Activated T-cell treated with anti-CD3 and anti-CD28 coated beads, Interleukin-2, amount 50 U/mL, for 72 hours (primary cell): ENCODE measurements around the gene PCLO. TPM values are rescaled to one million over a fixed set of nuclear protein-coding genes. Genes with fewer than 3 reads are reported as not detected.

Source experiments
- ATAC-seq, 2 donors: fragments of 150-1000 bp; cut with Tn5 transposase; replicated peaks in 1 of 2; 2 replicates each; pipeline ENCODE4 v1.10.0; 2021; ENCODE audit warnings: moderate library complexity in 2 of 2, mild to moderate bottlenecking in 1 of 2
- DNase-seq, 2 donors: peaks; one replicate each; pipeline ENCODE4 v3.0.0; 2021 to 2022; ENCODE audit warnings: mixed read lengths in 1 of 2
- H3K27ac Mint-ChIP-seq: one replicate; pipeline ENCODE4 v1.8.0; 2022; ENCODE audit warnings: mild to moderate bottlenecking, moderate library complexity, mixed read lengths
- H3K27me3 Mint-ChIP-seq: one replicate; pipeline ENCODE4 v1.8.0; 2022; ENCODE audit warnings: low read depth, mixed read lengths
- H3K36me3 Mint-ChIP-seq, 2 donors: one replicate each; pipeline ENCODE4 v1.8.0; 2022; ENCODE audit warnings: mixed read lengths in 2 of 2, mild to moderate bottlenecking in 1 of 2; ENCODE audit not compliant: insufficient read depth in 2 of 2
- H3K4me1 Mint-ChIP-seq: one replicate; pipeline ENCODE4 v1.8.0; 2022; ENCODE audit warnings: low read depth, mixed read lengths
- H3K4me3 Mint-ChIP-seq, 2 donors: one replicate each; pipeline ENCODE4 v1.8.0; 2022; ENCODE audit warnings: mild to moderate bottlenecking in 2 of 2, mixed read lengths in 2 of 2, moderate library complexity in 2 of 2
- H3K9me3 Mint-ChIP-seq, 2 donors: one replicate each; pipeline ENCODE4 v1.8.0; 2022; ENCODE audit warnings: mixed read lengths in 2 of 2
- total RNA-seq, 2 donors: library from RNA; stranded (reverse); gene quantifications; one replicate each; pipeline ENCODE4 v1.2.3, GENCODE V29; 2022

Gene PCLO
- total RNA-seq, 2 donors from 2014 or later = 0.02 to 0.22 TPM

GRCh38 chr7:83015916-83016315, 146.8 kb downstream of the PCLO start:
- Mint-ChIP-seq H3K27ac (no peak overlapping the region), H3K4me1 (no peaks in the 10 kb centered on the region), H3K36me3 (no peaks in the 10 kb centered on the region), H3K27me3 (no peaks in the 10 kb centered on the region), H3K4me3 (no peak overlapping the region), H3K9me3 (peaks cover 2 to 4% of the 10 kb centered on the region in 2 donors)
- DNase-seq = no peak
- no peak for ATAC-seq

DNA sequence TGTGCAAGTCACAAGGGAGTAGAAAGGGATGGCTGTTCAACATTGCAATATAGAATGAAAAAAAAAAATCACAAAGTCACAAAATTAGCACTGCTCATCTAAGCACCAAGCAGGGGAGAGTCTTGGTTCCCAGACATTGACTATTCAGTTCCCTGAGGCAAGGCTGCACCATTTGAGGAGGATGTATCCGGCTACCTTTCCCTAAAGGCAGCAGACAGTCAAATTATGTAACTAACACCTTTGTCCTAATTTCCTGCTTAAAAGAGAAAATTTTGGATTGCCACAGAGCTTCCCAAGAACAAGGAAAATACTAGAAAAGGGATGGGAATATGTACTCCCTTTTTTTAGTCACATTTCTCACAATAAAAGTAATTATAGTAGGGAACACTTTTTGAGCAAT, 148.1 kb downstream of the PCLO start:
- no peak for ATAC-seq
- Mint-ChIP-seq H3K36me3 (no peaks in the 10 kb centered on the region), H3K27ac (no peak overlapping the region), H3K27me3 (no peaks in the 10 kb centered on the region), H3K4me1 (no peaks in the 10 kb centered on the region), H3K9me3 (peaks cover 1 to 2% of the 10 kb centered on the region in 2 donors), H3K4me3 (no peak overlapping the region)
- no peak for DNase-seq

DNA sequence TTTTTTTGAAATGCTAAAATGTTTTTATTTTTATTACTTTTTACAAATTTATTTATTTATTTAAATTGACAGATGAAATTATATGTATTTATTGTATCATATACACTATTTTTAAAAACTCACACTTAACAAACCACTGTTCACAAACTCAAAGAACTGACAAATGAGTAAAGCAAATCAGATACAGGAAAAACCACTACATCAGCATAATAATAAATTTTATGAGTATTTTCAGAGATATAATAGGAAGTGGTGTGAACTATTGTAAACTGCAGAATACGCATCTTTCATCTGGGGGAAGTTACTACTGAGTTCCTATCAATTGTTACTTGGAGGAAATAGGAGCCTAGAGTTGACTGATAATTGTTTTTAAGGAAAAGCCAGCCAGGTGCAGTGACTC, 150.7 kb downstream of the PCLO start:
- Mint-ChIP-seq H3K36me3 (no peaks in the 10 kb centered on the region), H3K27ac (no peak overlapping the region), H3K27me3 (no peaks in the 10 kb centered on the region), H3K4me1 (no peaks in the 10 kb centered on the region), H3K4me3 (no peak overlapping the region), H3K9me3 (peaks cover 1 to 2% of the 10 kb centered on the region in 2 donors)
- no peak for ATAC-seq
- no peak for DNase-seq

- Mint-ChIP-seq H3K4me1 (no peaks in the 10 kb centered on the region), H3K9me3 (peaks cover 8 to 9% of the 10 kb centered on the region in 2 donors)
- DNase-seq = no peak
Observed at GRCh38 chr7:83005410-83005809, 157.3 kb downstream of the PCLO start.

DNA sequence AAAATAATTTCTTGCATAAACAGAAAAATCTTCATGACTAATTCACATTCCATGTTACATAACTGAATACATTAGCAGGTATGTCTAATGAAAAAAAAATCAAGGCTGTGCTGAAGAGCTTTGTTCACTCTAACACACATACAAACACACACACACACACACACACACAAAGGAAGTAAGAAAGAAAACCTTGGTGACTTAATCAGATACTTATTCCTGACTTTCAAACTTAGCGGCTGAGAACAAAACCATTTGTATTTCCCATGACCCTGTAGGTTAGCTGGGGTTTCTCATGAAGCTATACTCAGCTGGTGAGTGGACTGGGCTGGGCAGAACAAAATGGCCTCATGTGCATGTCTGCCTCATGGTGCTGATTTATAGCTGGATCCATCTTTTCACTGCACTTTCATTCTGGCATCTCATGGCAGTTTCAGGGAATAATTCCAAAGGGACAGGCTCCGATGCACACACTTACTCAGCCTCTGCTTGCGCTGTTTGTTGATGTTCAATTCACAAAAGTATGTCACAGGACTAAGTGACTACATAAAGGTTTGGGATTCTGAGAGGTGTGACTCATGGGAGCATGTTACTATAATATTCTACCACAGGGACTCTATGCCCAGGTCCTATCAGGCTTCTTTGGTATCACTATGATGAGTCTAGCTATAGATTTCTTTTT, 161.2 kb downstream of the PCLO start:
- DNase-seq = no peak
- Mint-ChIP-seq H3K27ac (no peak overlapping the region), H3K27me3 (no peaks in the 10 kb centered on the region), H3K36me3 (no peaks in the 10 kb centered on the region), H3K9me3 (peaks cover 12 to 14% of the 10 kb centered on the region in 2 donors), H3K4me1 (no peaks in the 10 kb centered on the region), H3K4me3 (no peak overlapping the region)
- ATAC-seq = no peak

More at GRCh38 chr7:83005410-83005809, 157.3 kb downstream of the PCLO start:
- H3K36me3 Mint-ChIP-seq = no peaks in the 10 kb centered on the region
- no peak overlapping the region for H3K4me3 Mint-ChIP-seq
- H3K27ac Mint-ChIP-seq = no peak overlapping the region
- no peak for ATAC-seq
- H3K27me3 Mint-ChIP-seq = no peaks in the 10 kb centered on the region

GRCh38 chr7:82998436-82998835, 164.2 kb downstream of the PCLO start:
- peaks cover 13% of the 10 kb centered on the region in 2 donors for H3K9me3 Mint-ChIP-seq
- H3K27me3 Mint-ChIP-seq = no peaks in the 10 kb centered on the region
- no peaks in the 10 kb centered on the region for H3K4me1 Mint-ChIP-seq
- ATAC-seq (no peak), DNase-seq (no peak)
- no peak overlapping the region for H3K4me3 Mint-ChIP-seq
- no peak overlapping the region for H3K27ac Mint-ChIP-seq
- no peaks in the 10 kb centered on the region for H3K36me3 Mint-ChIP-seq

DNA sequence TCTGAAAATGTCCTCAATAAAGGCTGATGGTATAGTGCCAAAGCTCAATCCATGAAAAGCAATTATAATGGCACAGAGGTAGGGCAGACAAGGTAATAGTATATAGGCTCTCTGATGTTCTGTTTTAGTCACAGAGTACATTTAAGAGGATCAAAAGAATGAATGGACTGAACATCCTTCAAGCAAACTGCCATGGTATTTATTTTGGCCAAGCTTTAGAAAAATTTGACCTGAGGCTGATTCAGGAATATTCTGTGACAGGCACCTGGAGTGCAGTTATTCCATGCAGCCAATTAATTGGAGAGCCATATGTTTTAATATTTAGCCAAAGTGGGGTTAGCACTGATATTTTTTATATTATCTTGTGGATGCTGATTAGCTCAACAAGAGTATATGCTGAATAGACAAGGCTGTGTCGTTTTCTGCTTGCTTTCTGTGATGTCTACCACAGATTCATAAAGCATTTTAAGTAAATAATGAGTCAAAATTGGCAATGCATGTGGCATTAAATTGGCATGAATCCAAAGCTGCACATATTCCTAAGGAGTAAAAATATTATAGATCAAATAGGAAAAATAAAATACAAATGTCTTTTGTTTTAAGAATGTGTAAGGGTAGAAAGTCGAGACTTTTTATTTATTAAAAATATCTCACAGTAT, 177.4 kb downstream of the PCLO start:
- Mint-ChIP-seq H3K4me3 (no peak overlapping the region), H3K27me3 (no peaks in the 10 kb centered on the region), H3K27ac (no peak overlapping the region), H3K36me3 (no peaks in the 10 kb centered on the region), H3K4me1 (no peaks in the 10 kb centered on the region), H3K9me3 (peaks cover 0 to 3% of the 10 kb centered on the region in 2 donors)
- no peak for DNase-seq
- ATAC-seq = no peak

DNA sequence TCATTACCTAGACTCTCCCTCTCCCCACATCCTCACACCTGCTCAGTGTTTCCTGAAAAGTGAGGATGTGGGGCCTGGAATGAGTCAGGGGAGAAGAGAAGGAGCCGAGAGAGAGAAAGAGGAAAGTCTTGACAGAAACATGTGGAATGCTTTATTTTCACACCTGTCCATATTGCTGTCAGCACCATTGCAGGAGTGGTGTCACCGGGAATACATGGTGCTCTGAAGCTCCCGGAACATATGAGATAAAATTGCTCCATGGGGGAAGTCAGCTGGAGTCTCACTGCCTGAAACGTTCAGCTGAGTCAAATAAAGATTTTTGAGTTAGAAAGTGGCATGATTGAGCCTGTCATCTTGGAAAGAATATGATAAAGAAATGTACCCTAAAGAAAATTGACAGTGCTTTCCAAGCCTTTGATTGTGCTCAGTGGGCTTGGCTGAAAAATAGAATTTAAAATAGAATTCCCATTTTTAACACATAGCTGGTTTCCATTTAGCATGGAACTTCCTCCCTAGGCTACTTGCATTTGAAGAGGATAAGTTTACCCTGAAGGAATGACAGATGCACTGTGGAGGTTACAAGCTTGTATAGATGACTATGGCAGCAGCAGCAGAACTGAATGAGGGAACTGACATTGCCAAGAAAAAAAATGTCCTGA, 182.4 kb downstream of the PCLO start:
- Mint-ChIP-seq H3K36me3 (no peaks in the 10 kb centered on the region), H3K27me3 (no peaks in the 10 kb centered on the region), H3K27ac (no peak overlapping the region), H3K4me1 (no peaks in the 10 kb centered on the region), H3K4me3 (no peak overlapping the region), H3K9me3 (peaks cover 0 to 3% of the 10 kb centered on the region in 2 donors)
- no peak for DNase-seq
- ATAC-seq = no peak

DNA sequence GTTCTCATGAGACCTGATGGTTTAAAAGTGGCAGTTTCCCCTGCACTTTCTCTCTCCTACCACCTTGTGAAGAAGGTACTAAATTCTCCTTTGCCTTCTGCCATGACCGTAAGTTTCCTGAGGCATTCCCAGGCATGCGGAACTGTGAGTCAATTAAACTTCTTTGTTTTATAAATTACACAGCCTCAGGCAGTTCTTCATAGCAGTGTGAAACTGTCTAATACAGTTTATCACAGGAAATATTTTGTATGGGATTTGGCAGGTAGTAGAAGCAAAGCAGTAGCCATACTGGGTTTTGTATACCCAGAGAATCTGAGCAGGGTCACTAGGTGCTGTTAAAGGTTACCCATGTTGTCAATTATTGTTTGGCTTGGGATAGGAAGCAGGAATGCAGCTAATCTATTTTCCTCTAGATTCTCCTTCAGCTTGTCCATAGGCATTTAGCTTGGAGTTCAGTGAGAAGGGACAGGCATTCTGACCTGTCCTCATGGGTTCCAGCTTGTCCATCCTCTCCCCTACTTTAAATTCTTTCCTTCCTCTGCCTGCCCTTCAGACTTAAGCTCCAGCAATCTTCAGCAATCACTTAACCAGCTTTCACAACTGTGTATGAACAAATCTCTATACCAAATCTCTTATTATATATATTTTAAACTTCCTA, 186.7 kb downstream of the PCLO start:
- no peaks in the 10 kb centered on the region for H3K27me3 Mint-ChIP-seq
- ATAC-seq (no peak), DNase-seq (no peak)
- no peaks in the 10 kb centered on the region for H3K36me3 Mint-ChIP-seq
- H3K27ac Mint-ChIP-seq = no peak overlapping the region
- peaks cover 0 to 2% of the 10 kb centered on the region in 2 donors for H3K9me3 Mint-ChIP-seq
- no peak overlapping the region for H3K4me3 Mint-ChIP-seq
- H3K4me1 Mint-ChIP-seq = no peaks in the 10 kb centered on the region

DNA sequence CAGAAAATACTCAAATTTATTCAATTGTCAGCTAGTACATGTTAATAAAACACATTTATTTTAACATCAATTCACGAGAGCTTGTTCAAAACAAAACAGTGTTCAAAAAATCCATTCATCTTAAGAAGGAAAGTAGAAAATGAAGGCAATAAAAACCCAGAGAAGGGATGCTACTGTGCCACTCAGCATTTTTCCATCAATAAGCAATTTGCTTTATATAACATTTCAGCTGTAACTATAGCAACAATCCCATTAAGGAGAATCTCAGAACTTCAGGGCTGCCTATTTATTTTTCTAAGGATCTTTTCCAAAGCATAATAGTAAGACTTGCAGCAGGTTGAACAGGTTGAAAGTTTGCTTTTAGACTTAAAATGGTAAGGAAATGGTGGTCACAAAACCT, 190.5 kb downstream of the PCLO start:
- Mint-ChIP-seq H3K27ac (no peak overlapping the region), H3K36me3 (no peaks in the 10 kb centered on the region), H3K4me1 (no peaks in the 10 kb centered on the region), H3K4me3 (no peak overlapping the region), H3K27me3 (no peaks in the 10 kb centered on the region), H3K9me3 (peaks cover 0 to 2% of the 10 kb centered on the region in 2 donors)
- ATAC-seq (no peak), DNase-seq (no peak)

GRCh38 chr7:82965088-82966036, 197.3 kb downstream of the PCLO start:
- Mint-ChIP-seq H3K27me3 (no peaks in the 10 kb centered on the region), H3K4me3 (no peak overlapping the region), H3K27ac (no peak overlapping the region), H3K9me3 (peaks cover 4 to 8% of the 10 kb centered on the region in 2 donors), H3K36me3 (no peaks in the 10 kb centered on the region), H3K4me1 (no peaks in the 10 kb centered on the region)
- ATAC-seq (no peak), DNase-seq (no peak)

GRCh38 chr7:82964150-82964882, 198.4 kb downstream of the PCLO start:
- no peak overlapping the region for H3K27ac Mint-ChIP-seq
- peaks cover 4 to 6% of the 10 kb centered on the region in 2 donors for H3K9me3 Mint-ChIP-seq
- H3K27me3 Mint-ChIP-seq = no peaks in the 10 kb centered on the region
- no peak overlapping the region for H3K4me3 Mint-ChIP-seq
- ATAC-seq (no peak), DNase-seq (no peak)
- H3K4me1 Mint-ChIP-seq = no peaks in the 10 kb centered on the region
- H3K36me3 Mint-ChIP-seq = no peaks in the 10 kb centered on the region
